Measurements from ENCODE around the gene TMPRSS4.

DNA sequence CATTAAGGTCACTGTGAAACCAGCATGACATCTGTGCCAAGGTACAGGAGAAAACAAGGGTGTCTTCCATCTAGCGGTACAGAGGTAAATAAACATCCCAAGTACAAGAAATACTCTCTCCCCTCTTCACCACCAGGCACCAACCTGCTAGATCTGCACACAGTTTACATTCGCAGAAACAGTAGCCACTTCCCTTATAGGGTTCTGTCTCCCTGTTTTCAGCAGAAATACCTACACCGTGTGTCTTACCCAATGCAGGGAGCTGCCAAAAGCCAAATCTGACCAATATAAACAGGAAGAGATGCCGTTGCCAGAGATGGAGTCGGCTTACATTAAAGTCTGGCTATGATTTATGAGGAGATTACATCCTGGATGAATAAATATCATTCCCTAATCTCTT lies 74.6 kb downstream of the TMPRSS4 start:
- TF ChIP-seq EZH2 (optimal IDR thresholded peaks at IDR 0.05; ENCODE audit: low read depth, low read length) (no peak), EZH2phosphoT487 (IDR thresholded peaks at IDR 0.05; ENCODE audit: low read length) (no peak)
- TF ChIP-seq, protein P1, sequence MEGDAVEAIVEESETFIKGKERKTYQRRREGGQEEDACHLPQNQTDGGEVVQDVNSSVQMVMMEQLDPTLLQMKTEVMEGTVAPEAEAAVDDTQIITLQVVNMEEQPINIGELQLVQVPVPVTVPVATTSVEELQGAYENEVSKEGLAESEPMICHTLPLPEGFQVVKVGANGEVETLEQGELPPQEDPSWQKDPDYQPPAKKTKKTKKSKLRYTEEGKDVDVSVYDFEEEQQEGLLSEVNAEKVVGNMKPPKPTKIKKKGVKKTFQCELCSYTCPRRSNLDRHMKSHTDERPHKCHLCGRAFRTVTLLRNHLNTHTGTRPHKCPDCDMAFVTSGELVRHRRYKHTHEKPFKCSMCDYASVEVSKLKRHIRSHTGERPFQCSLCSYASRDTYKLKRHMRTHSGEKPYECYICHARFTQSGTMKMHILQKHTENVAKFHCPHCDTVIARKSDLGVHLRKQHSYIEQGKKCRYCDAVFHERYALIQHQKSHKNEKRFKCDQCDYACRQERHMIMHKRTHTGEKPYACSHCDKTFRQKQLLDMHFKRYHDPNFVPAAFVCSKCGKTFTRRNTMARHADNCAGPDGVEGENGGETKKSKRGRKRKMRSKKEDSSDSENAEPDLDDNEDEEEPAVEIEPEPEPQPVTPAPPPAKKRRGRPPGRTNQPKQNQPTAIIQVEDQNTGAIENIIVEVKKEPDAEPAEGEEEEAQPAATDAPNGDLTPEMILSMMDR (IDR thresholded peaks at IDR 0.05; ENCODE audit: low read length) = no peak
